HUES6 (cell line): ENCODE data around the gene MEAK7.

ENCODE experiments used
- H3K27ac ChIP-seq: 2 replicates; pipeline ENCODE4 v1.7.0; 2013; ENCODE audit warnings: low read depth, mild to moderate bottlenecking, low read length, inconsistent platforms
- H3K27me3 ChIP-seq: 2 replicates; pipeline ENCODE4 v1.6.1; 2013; ENCODE audit warnings: low read length; ENCODE audit not compliant: control insufficient read depth, insufficient read depth
- H3K36me3 ChIP-seq: 2 replicates; pipeline ENCODE4 v1.6.1; 2013; ENCODE audit warnings: low read length; ENCODE audit not compliant: control insufficient read depth, insufficient read depth
- H3K4me1 ChIP-seq: 2 replicates; pipeline ENCODE4 v1.6.1; 2013; ENCODE audit warnings: low read length; ENCODE audit not compliant: control insufficient read depth, insufficient read depth
- H3K4me3 ChIP-seq: 2 replicates; pipeline ENCODE4 v1.5.1; 2013; ENCODE audit warnings: low read depth, low read length
- H3K9ac ChIP-seq: one replicate; pipeline ENCODE4 v1.6.1; 2013; ENCODE audit warnings: mild to moderate bottlenecking, low read length
- H3K9me3 ChIP-seq: 2 replicates; pipeline ENCODE4 v1.6.1; 2013; ENCODE audit warnings: low read depth, low read length; ENCODE audit not compliant: control insufficient read depth, insufficient read depth

The MEAK7 gene

DNA sequence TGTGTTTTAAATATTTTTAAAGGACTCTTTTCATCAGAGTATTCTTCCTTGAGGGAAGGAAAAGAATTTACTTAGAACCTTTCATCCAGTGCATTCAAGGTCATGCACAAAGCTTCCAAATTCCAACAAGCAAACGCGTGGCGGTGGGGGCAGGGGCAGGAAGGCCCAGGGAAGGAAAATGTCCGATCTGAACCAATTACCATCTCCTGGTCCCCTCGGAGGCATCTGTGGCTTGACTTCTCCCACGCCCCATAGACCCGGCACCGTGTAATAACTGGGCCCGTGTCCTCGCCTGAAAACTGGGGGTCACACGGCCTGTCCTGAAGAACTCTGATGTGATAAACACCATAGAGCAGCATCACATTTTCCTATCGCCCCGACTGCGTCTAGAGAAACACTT, 18.3 kb downstream of the MEAK7 start:
- Histone ChIP-seq H3K27me3 (no peaks in the 10 kb centered on the region), H3K9me3 (no peaks in the 10 kb centered on the region), H3K4me3 (no peak overlapping the region), H3K27ac (no peak overlapping the region), H3K9ac (no peak overlapping the region), H3K36me3 (peaks cover 63% of the 10 kb centered on the region), H3K4me1 (no peaks in the 10 kb centered on the region)

DNA sequence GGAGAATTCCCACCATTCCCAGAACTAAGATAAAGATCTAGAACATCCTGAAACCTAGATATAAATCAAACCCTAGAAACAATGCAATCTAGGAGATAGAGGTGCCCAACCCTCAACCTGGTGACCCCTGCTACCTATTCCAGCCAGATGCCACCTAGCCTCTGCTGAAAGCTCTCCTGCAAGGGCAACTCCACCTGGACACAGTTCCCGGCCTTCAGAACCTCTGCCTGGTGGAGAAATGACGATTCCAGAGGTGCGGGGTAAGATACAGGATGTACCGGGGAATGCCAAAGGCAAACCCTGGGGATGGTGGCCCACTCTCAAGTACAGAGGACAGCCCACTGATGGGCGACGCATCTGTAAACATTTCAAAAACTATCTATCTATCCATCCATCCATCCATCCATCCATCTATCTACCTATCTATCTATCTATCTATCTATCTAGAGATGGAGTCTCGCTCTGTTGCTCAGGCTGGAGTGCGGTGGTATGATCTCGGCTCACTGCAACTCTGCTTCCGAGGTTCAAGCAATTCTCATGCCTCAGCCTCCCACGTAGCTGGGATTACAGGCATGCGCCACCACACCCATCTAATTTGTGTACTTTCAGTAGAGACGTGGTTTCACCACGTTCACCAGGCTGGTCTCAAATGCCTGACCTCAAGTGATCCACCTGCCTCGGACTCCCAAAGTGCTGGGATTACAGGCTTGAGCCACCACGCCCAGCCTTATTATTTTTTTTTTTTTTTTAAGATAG, 19.0 kb downstream of the MEAK7 start:
- no peaks in the 10 kb centered on the region for H3K27me3 ChIP-seq
- H3K27ac ChIP-seq = no peak overlapping the region
- no peak overlapping the region for H3K9ac ChIP-seq
- H3K36me3 ChIP-seq = peaks cover 66% of the 10 kb centered on the region
- no peak overlapping the region for H3K4me3 ChIP-seq
- H3K9me3 ChIP-seq = no peaks in the 10 kb centered on the region
- no peaks in the 10 kb centered on the region for H3K4me1 ChIP-seq

DNA sequence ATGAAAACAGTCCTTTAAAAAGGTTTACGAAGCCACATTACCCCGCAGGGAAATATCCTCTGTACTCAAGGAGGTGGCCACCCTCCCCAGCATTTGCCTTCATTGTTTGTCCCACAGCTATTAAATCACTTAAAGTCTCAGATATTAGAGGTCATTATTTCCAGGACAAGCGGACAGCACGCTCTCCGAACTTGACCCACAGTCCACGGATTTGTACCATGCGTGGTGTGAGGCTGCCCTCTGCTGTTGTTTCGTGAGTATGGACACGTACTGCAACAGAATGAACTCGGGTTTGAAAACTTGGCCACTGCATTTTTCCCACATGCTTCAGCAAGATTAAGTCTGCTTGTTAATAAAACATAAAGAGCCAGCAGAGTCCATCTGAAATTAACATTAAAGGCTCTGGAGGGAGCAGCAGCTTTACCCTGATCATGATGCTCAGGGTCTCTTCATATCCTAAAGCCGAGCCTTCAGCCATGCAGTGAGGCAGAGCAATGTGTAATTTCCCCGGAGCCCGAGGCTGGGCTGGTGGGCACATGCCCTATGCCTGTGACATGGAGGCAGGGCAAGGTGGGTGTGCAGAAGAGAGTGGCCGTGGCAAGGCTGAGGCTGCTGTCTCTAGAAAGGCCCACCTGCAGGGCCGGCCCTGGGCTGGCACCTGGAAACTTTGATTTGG, 19.7 kb downstream of the MEAK7 start:
- Histone ChIP-seq H3K9me3 (no peaks in the 10 kb centered on the region), H3K27ac (no peak overlapping the region), H3K4me1 (no peaks in the 10 kb centered on the region), H3K27me3 (no peaks in the 10 kb centered on the region), H3K36me3 (peaks cover 70% of the 10 kb centered on the region), H3K9ac (no peak overlapping the region), H3K4me3 (no peak overlapping the region)

DNA sequence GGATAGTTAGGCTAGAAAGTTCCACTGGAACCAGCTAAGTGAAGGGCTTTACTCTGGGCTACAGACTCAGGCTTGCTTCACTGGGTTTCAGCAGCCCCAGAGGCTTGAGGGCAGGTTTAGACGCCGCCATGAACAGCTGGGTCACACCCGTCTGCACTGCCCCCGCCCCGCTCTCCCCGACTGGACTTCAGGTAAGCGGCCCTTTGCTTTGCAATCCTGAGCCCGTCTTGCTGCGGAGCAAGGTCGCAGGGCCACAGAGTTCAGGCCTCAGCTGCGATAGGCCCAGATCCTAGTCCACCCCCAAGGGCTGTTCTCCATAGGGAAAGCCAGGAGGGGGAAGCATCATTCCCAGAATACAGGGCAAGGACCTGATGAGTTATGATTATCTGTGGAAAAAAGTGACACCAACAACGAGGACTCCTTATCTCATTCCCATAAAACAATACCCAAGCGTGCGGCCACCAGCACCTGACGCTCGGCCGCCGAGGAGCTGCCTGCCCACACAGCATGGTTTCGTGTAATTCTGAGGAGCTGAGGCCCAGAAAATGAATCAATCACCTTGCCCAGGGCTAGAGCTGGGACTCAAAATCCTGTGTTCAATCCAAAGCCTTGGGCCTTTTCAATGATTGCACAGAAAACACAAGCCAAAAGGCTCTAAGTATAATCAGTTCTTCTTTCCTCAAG, 20.4 kb downstream of the MEAK7 start:
- Histone ChIP-seq H3K27me3 (no peaks in the 10 kb centered on the region), H3K9me3 (no peaks in the 10 kb centered on the region), H3K4me1 (no peaks in the 10 kb centered on the region), H3K36me3 (peaks cover 67% of the 10 kb centered on the region), H3K9ac (no peak overlapping the region), H3K4me3 (no peak overlapping the region), H3K27ac (no peak overlapping the region)

DNA sequence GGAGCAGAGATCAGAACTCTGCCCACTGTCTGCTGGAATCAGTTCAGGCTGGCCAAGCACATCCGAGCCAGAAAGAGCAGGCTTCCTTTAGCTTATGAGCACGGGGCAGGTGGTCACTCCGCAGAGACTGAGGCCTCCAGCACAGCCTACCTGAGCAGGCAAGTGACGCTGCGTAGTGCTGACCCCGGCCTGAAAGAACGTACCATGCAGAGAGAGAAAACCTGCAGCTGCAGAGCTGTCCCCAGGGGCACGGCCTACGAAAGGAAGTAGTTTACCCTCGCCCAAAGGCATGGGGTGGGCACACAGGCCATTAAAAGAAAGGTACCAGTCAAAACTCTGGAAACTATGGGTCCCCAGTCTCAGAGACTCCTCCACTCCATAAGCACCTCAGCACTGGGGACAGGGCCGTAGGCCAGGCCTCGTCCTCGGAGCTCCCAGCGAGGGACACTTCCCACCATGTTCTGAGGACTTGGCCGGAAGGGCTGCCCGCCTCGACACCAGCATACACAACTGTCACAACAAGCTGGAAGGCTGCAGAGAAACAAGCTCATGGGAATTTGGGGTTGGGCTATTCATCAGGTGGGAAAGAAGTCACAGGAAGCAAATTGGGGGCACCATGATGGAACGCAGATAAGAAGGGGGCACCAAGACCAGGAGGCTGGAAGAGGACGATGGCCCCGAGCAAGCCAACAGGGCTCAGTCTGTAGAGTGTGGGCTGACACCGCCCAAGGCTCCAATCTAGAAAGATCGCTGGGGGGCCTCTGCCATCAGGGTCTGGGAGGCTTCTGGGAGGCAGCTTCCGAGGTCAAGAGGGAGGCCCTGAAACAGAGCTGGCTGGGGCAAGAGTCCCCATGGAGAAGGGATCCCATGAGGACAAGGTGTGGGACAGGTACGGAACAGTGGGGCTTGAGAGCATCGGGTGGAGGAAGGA, 21.2 kb downstream of the MEAK7 start:
- no peak overlapping the region for H3K4me3 ChIP-seq
- no peaks in the 10 kb centered on the region for H3K4me1 ChIP-seq
- no peaks in the 10 kb centered on the region for H3K9me3 ChIP-seq
- H3K9ac ChIP-seq = no peak overlapping the region
- H3K27me3 ChIP-seq = no peaks in the 10 kb centered on the region
- peaks cover 61% of the 10 kb centered on the region for H3K36me3 ChIP-seq
- no peak overlapping the region for H3K27ac ChIP-seq

DNA sequence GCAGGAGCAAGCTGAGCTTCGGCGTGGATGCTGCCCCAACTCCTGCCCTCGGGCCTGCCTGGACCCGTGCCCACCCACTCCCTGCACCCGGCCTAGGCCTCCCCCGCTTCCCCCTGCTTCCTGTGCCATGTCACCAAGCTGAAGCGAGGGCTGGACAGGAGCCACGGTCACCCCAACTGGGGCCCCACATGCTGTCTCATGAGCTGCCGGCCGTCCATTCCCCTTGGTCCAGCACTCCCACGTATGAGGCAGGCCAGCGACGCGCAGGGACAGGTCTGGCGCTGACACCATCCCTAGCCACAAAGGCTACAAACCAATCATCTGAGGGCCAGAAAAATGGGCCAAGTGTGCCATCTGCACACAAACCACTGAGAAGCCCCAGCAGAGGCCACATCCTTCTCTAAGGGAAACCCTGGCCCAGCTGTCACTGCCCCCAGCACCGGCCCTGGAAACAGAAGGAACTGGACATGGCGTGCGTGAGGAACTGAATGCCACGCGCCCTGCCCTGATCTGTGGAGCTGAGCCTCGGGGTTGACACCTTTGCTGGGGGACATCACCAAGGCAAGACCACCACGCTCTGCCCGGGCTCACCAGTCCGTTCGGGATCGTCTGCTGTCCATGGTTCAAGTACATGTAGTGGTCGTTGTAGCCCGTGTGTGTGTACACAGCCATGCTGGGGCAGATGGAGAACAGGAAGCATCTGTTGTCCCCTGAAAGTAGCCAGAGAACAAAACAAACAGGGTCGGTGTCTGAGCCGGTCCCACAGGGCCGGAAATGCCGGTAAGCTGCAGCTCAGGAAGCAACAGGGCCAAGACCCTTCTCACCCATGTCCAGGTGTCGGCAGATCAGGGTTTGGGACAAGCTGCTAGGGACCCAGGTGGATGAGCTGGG, 22.2 kb downstream of the MEAK7 start:
- Histone ChIP-seq H3K4me1 (no peaks in the 10 kb centered on the region), H3K27ac (no peak overlapping the region), H3K9me3 (no peaks in the 10 kb centered on the region), H3K9ac (no peak overlapping the region), H3K4me3 (no peak overlapping the region), H3K27me3 (no peaks in the 10 kb centered on the region), H3K36me3 (peaks cover 53% of the 10 kb centered on the region)

DNA sequence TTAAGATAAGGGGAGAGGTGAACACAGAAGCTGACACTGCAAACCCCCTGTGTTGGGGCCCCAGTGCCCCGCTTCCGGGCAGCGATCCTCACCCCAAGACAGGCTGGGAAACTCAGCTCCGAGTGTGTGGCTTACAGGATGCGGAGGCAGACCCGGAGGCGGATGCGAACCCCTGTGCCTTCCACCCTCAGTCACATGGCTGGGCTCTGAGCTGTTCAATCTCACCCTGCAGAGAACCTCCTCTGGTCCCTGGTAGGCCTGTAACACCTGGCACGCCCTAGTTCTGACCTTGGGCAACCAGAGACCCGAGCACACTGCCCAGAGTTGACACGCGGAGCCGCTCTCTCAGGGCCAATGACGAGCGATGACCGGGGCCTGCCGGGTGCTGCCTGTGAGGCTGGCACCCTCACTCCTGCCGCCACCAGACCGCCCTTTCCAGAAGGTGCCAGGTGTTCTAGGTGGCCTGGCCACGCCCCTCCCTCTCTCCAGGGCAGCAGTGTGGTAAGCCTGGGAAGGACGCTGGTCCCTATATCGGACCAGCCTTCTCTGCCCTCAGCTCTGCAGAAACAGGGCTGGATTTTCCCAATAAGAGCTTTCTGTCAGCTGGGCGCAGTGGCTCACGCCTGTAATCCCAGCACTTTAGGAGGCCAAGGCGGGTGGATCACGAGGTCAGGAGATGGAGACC, 23.3 kb downstream of the MEAK7 start:
- no peak overlapping the region for H3K4me3 ChIP-seq
- H3K27me3 ChIP-seq = no peaks in the 10 kb centered on the region
- no peaks in the 10 kb centered on the region for H3K4me1 ChIP-seq
- H3K9ac ChIP-seq = no peak overlapping the region
- H3K9me3 ChIP-seq = no peaks in the 10 kb centered on the region
- H3K27ac ChIP-seq = no peak overlapping the region
- peaks cover 45% of the 10 kb centered on the region for H3K36me3 ChIP-seq

DNA sequence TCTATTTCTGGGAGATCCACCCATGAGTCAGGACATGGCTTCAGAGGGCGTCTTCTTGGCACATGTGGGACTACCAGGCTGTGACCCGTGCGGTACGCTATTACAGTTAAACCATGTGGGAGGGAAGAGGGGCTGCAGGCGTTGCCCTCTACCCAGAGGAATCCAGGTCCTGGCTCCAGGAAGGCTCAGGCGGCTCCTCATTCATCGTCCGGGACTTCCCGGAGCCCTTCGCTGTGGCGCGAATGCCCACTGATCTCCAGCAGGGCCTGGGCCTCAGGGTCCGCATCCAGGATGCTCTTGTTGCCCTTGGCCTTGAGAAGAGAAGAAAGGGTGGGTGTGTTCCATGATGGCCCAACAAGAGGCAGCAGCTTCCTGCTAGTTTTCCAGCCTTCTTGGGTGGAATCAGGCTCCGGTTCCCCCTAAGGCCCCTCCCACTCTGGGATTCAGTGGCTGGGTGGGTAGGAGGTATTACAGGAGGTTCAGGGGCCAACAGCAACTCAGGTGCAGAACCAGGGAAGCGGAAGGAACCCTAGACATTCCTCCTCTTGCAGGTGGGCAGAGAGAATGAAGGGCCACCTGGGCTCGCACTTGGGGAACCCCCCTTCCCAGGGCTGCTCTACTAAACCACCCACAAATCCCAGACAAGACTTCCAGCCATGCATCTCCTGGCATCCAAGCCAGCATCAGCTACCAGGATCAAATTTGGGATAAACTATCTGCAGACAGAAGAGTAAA, 24.6 kb downstream of the MEAK7 start:
- Histone ChIP-seq H3K27ac (no peak overlapping the region), H3K9ac (no peak overlapping the region), H3K36me3 (peaks cover 43% of the 10 kb centered on the region), H3K9me3 (no peaks in the 10 kb centered on the region), H3K4me1 (no peaks in the 10 kb centered on the region), H3K4me3 (no peak overlapping the region), H3K27me3 (no peaks in the 10 kb centered on the region)

DNA sequence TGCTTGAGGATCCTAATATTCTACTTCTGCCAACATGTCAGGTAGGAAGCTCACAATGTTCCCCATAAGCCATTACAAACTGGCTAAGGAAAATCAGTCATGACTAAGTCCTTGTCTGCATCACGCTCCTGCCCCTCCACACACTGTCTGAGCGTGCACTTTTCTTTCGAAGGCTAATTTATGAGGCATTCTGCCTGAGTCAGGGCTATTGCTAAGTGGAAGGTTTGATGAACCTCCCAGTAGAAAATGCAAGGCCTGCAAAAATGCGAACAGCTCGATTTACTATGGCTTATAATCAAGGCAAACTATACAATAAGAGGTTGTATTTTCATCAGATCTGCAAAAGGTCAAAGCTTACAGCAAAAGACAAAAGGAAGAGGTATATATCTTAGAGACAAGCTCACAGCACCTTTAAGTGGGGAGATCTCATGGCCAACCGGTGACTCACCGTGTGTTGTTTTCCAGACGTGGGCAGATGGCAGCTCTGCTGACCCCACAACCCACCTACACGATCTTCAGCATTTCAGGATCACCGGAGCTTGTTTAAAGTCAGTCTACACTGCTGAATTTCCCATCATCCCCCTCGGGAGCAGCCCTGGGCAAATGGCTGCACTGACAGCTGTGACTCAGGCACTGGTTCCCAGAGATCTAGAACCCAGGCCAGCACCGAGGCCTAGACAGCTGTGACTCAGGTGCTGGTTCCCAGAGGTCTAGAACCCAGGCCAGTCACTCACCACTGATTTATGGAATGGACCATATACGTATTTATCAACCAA, 26.1 kb downstream of the MEAK7 start:
- Histone ChIP-seq H3K27ac (no peak overlapping the region), H3K9ac (no peak overlapping the region), H3K9me3 (no peaks in the 10 kb centered on the region), H3K4me3 (no peak overlapping the region), H3K36me3 (peaks cover 37% of the 10 kb centered on the region), H3K4me1 (no peaks in the 10 kb centered on the region), H3K27me3 (no peaks in the 10 kb centered on the region)
